Neural cell (in vitro differentiated cells): ENCODE results near the gene CD164L2. TPM values are rescaled to one million over a fixed set of nuclear protein-coding genes. Genes with fewer than 3 reads are reported as not detected.

ENCODE experiments used
- H2AFZ ChIP-seq: fragments of 200-600, 300-800 bp; sonication (generic), shearing (Covaris generic); 2 replicates; pipeline ENCODE4 v1.6.0; 2014; ENCODE audit warnings: low read depth, mild to moderate bottlenecking, antibody characterized with exemption, low read length, moderate library complexity
- H3F3A ChIP-seq: fragments of 200-600 bp; shearing (Covaris generic); 2 replicates; pipeline ENCODE4 v1.6.1; 2016; ENCODE audit warnings: mild to moderate bottlenecking, moderate library complexity, mixed read lengths, antibody characterized with exemption, low read length; ENCODE audit not compliant: insufficient read depth, poor library complexity, severe bottlenecking
- H3K27ac ChIP-seq: fragments of 200-600, 300-800 bp; sonication (generic), shearing (Covaris generic); 2 replicates; pipeline ENCODE4 v1.5.1; 2014; ENCODE audit warnings: mild to moderate bottlenecking, low read length, moderate library complexity
- H3K27me3 ChIP-seq: fragments of 300-800, 200-600 bp; sonication (generic), shearing (Covaris generic); 2 replicates; pipeline ENCODE4 v1.6.0; 2014; ENCODE audit warnings: mild to moderate bottlenecking, low read depth, low read length, moderate library complexity; ENCODE audit not compliant: insufficient read depth
- H3K36me3 ChIP-seq: fragments of 300-800, 200-600 bp; sonication (generic), shearing (Covaris generic); 2 replicates; pipeline ENCODE4 v1.5.1; 2014; ENCODE audit warnings: mild to moderate bottlenecking, antibody characterized with exemption, low read length, moderate library complexity; ENCODE audit not compliant: insufficient read depth
- H3K4me2 ChIP-seq: fragments of 300-800, 200-600 bp; sonication (generic), shearing (Covaris generic); 2 replicates; pipeline ENCODE4 v1.6.0; 2014; ENCODE audit warnings: mild to moderate bottlenecking, low read length
- H3K4me3 ChIP-seq: fragments of 300-800, 200-600 bp; sonication (generic), shearing (Covaris generic); 2 replicates; pipeline ENCODE4 v1.5.1; 2014; ENCODE audit warnings: mild to moderate bottlenecking, low read length, moderate library complexity
- H3K79me2 ChIP-seq: fragments of 200-600 bp; shearing (Covaris generic); replicated peaks from 2 replicates; pipeline ENCODE4 v1.6.0; 2014; ENCODE audit warnings: mild to moderate bottlenecking, low read length, moderate library complexity; ENCODE audit not compliant: insufficient read depth
- H3K9ac ChIP-seq: fragments of 300-800, 200-600 bp; sonication (generic), shearing (Covaris generic); 2 replicates; pipeline ENCODE4 v1.6.1; 2016; ENCODE audit warnings: mild to moderate bottlenecking, low read length, mixed read lengths
- H3K9me2 ChIP-seq: fragments of 200-600 bp; shearing (Covaris generic); 2 replicates; pipeline ENCODE4 v1.6.1; 2016; ENCODE audit warnings: mild to moderate bottlenecking, low read length, mixed read lengths; ENCODE audit not compliant: insufficient read depth
- H3K9me3 ChIP-seq: fragments of 200-600, 300-800 bp; sonication (generic), shearing (Covaris generic); 2 replicates; pipeline ENCODE4 v1.6.1; 2016; ENCODE audit warnings: mild to moderate bottlenecking, mixed run types, low read length, moderate library complexity, mixed read lengths
- H4K20me1 ChIP-seq: fragments of 200-600 bp; shearing (Covaris generic); 2 replicates; pipeline ENCODE4 v1.6.1; 2016; ENCODE audit warnings: mild to moderate bottlenecking, mixed run types; ENCODE audit not compliant: insufficient read depth
- EP300 ChIP-seq: fragments of 450-650 bp; conservative IDR thresholded peaks from 2 replicates; pipeline ENCODE4 v1.6.1; 2014; ENCODE audit warnings: antibody characterized with exemption, mild to moderate bottlenecking, moderate library complexity; ENCODE audit not compliant: poor library complexity, severe bottlenecking
- EZH2 ChIP-seq: fragments of 200-600, 300-800 bp; shearing (Covaris generic), sonication (generic); IDR thresholded peaks from 2 replicates; pipeline ENCODE4 v1.6.1; 2014; ENCODE audit warnings: antibody characterized with exemption, low read length, borderline replicate concordance, mild to moderate bottlenecking; ENCODE audit not compliant: insufficient read depth, poor library complexity, severe bottlenecking
- MXI1 ChIP-seq: fragments of 450-650 bp; conservative IDR thresholded peaks from 2 replicates; pipeline ENCODE4 v1.6.1; 2014; ENCODE audit warnings: antibody characterized with exemption, mild to moderate bottlenecking; ENCODE audit not compliant: poor library complexity, severe bottlenecking
- POLR2AphosphoS5 ChIP-seq: IDR thresholded peaks from 2 replicates; pipeline ENCODE4 v1.6.1; 2012
- RAD21 ChIP-seq: fragments of 450-650 bp; conservative IDR thresholded peaks from 2 replicates; pipeline ENCODE4 v1.6.1; 2014; ENCODE audit warnings: antibody characterized with exemption, mild to moderate bottlenecking, moderate library complexity
- SMC3 ChIP-seq: fragments of 450-650 bp; conservative IDR thresholded peaks from 2 replicates; pipeline ENCODE4 v1.6.1; 2014; ENCODE audit warnings: antibody characterized with exemption, mild to moderate bottlenecking, moderate library complexity; ENCODE audit not compliant: poor library complexity
- TAF1 ChIP-seq: IDR thresholded peaks from 2 replicates; pipeline ENCODE4 v1.6.1; 2012; ENCODE audit warnings: low read depth
- polyA plus RNA-seq: library from polyadenylated mRNA; depleted of rRNA; stranded (reverse); fragments of >200 nt; gene quantifications from 2 replicates; pipeline ENCODE4 v1.2.3, GENCODE V29; 2014
- TF ChIP-seq, protein P1 (sequence below): IDR thresholded peaks from 2 replicates; pipeline ENCODE4 v1.6.1; 2012; ENCODE audit warnings: borderline replicate concordance
- TF ChIP-seq, protein P2 (sequence below): fragments of 450-650 bp; IDR thresholded peaks from 2 replicates; pipeline ENCODE4 v1.5.1; 2014; ENCODE audit warnings: antibody characterized with exemption, mild to moderate bottlenecking, moderate library complexity; ENCODE audit not compliant: poor library complexity, severe bottlenecking

The CD164L2 gene
- polyA plus RNA-seq, 1 donor from 2014 or later = not detected

DNA sequence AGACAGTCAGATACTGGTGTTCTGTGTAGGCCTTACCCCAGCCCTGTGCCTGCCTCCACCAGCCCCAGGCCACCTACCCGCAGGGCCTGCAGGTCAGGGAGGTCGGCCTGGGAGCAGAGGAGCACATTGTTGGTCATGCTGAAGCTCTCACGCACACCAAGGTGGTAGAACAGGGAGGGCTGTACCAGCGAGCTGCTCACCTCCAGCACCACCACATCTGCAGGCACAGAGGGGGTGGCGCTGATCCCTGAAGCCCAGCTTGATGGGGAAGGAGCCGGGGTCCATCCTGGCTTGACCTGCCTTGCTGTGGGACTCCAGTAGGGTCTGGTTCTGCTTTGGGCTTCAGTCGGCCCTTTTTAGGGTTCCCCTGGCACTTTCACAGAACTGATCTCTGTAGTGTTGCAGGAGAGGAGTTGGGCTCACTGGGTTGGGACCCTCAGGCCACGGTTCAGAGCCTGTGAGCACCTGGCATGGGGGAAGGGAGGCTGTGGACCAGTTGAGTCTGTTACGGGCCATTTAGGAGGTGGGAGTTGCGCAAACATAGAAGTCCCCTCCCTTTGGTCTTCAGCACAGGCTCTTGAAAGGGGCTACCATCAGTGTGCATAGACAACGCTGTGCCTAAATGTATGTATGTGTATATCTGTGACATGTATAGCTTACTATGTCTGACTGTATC lies 18.3 kb downstream of the CD164L2 start:
- no peaks in the 10 kb centered on the region for H3K9me2 ChIP-seq
- no peak overlapping the region for H3K9ac ChIP-seq
- H3K79me2 ChIP-seq = no peaks in the 10 kb centered on the region
- no peak overlapping the region for H3K4me2 ChIP-seq
- H3K27me3 ChIP-seq = peaks cover 21% of the 10 kb centered on the region
- no peaks in the 10 kb centered on the region for H3F3A ChIP-seq
- no peak overlapping the region for H2AFZ ChIP-seq
- no peaks in the 10 kb centered on the region for H3K9me3 ChIP-seq
- peak overlapping the region; percentile 64 for H3K4me3 ChIP-seq
- TF ChIP-seq, protein P1, sequence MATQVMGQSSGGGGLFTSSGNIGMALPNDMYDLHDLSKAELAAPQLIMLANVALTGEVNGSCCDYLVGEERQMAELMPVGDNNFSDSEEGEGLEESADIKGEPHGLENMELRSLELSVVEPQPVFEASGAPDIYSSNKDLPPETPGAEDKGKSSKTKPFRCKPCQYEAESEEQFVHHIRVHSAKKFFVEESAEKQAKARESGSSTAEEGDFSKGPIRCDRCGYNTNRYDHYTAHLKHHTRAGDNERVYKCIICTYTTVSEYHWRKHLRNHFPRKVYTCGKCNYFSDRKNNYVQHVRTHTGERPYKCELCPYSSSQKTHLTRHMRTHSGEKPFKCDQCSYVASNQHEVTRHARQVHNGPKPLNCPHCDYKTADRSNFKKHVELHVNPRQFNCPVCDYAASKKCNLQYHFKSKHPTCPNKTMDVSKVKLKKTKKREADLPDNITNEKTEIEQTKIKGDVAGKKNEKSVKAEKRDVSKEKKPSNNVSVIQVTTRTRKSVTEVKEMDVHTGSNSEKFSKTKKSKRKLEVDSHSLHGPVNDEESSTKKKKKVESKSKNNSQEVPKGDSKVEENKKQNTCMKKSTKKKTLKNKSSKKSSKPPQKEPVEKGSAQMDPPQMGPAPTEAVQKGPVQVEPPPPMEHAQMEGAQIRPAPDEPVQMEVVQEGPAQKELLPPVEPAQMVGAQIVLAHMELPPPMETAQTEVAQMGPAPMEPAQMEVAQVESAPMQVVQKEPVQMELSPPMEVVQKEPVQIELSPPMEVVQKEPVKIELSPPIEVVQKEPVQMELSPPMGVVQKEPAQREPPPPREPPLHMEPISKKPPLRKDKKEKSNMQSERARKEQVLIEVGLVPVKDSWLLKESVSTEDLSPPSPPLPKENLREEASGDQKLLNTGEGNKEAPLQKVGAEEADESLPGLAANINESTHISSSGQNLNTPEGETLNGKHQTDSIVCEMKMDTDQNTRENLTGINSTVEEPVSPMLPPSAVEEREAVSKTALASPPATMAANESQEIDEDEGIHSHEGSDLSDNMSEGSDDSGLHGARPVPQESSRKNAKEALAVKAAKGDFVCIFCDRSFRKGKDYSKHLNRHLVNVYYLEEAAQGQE = no peak
- H4K20me1 ChIP-seq = no peaks in the 10 kb centered on the region
- no peaks in the 10 kb centered on the region for H3K36me3 ChIP-seq
- no peak overlapping the region for H3K27ac ChIP-seq

DNA sequence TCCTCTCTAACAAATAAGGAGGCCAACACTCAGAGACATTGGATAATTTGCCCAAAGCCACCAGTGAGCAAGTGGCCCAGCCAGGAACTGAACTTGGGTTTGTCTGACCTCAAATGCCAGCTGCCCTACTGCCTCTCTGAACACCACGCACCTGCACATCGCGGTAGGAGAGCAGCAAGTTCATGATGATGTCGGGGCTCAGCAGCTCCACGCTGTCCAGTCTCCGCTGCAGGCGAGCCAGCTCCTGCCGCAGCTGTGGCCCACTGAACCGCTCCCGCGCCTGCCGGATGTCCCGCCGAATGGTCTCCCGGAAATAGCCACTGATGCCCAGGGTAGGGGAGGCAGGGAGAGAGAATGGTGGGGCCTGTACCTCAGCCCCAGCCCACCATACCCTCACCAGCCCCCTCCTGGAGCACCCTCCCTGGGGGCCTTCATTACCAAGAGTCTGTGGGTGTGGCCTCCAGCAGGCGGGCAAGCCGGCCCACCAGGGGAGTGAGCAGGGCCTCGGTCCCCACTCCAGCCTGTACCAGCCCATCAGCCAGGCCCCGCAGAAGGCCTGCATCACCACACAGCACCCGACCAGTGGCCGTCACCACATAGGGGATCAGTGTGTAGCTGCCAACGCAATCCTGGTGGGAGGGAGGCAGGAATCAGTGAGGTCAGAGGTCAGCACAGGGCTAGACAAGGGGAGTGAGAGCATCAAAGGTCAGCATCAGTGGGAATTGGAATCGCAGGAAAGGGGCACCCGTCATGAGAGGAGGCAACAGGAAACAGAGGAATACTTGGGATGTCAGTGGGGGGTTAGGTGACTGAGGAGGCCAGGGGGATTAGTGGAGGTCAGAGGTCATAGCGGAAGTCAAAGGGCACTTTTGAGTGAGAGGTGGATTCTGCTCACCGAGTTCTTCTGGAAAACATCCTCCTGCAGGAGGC lies 19.1 kb downstream of the CD164L2 start:
- Histone ChIP-seq H3K4me2 (no peak overlapping the region), H3F3A (no peaks in the 10 kb centered on the region), H3K79me2 (no peaks in the 10 kb centered on the region), H3K27ac (no peak overlapping the region), H3K27me3 (peaks cover 29% of the 10 kb centered on the region), H3K9me2 (no peaks in the 10 kb centered on the region), H3K36me3 (no peaks in the 10 kb centered on the region), H2AFZ (no peak overlapping the region), H3K4me3 (no peak overlapping the region), H3K9ac (no peak overlapping the region), H3K9me3 (no peaks in the 10 kb centered on the region), H4K20me1 (no peaks in the 10 kb centered on the region)
- TF ChIP-seq, protein P1 = no peak
- TF ChIP-seq MXI1 (no peak), SMC3 (no peak), POLR2AphosphoS5 (no peak), EP300 (no peak), RAD21 (no peak), EZH2 (no peak), TAF1 (no peak)
- TF ChIP-seq, protein P2, sequence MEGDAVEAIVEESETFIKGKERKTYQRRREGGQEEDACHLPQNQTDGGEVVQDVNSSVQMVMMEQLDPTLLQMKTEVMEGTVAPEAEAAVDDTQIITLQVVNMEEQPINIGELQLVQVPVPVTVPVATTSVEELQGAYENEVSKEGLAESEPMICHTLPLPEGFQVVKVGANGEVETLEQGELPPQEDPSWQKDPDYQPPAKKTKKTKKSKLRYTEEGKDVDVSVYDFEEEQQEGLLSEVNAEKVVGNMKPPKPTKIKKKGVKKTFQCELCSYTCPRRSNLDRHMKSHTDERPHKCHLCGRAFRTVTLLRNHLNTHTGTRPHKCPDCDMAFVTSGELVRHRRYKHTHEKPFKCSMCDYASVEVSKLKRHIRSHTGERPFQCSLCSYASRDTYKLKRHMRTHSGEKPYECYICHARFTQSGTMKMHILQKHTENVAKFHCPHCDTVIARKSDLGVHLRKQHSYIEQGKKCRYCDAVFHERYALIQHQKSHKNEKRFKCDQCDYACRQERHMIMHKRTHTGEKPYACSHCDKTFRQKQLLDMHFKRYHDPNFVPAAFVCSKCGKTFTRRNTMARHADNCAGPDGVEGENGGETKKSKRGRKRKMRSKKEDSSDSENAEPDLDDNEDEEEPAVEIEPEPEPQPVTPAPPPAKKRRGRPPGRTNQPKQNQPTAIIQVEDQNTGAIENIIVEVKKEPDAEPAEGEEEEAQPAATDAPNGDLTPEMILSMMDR = no peak
